ENCODE measurements around the gene TCP11L1.
A peak's percentile ranks its signal among the peaks of the same experiment; 100 is the strongest.
"Not testable (repeated sequence)": the region's sequence is repeated elsewhere in the genome, so short reads cannot be mapped to it uniquely, and the experiment has no call there.

TCP11L1 gene

DNA sequence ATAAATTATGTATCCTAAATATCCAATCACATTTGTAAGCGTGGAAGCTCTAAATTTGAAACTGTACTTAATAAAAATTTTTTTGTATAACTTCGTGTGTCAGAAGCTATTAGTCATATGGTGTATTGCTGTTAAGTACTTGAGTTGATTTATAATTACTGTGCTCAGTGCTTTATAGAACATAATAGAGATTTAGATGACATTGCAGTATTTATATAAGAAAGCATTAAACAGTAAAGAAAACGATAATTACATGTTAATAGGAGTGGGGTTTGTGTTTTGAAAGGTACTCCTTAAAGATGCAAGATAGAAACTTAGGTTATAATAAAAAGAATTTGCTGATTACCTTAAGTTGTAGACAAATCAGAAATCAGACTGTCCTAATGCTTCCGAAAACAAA, 5.9 kb upstream of the TCP11L1 start:
- no peak for DNase-seq

DNA sequence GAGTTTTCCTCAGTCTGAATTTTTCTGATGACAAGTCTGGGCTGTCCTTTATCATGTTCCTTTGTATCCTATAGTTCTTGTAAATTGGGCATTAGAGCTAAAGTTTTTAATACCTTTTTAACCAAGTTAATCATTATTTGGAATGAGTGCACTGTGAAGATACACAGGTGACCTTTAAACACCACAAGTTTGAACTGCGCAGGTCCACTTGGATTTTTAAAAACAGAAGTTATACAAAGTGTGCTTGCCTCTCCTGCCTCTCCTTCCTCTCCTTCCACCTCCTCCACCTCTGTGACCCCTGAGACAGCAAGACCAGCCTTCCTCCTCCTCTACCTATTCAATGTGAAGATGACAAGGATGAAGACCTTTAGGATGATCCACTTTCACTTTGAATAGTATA, 4.4 kb upstream of the TCP11L1 start:
- no peak for DNase-seq

DNA sequence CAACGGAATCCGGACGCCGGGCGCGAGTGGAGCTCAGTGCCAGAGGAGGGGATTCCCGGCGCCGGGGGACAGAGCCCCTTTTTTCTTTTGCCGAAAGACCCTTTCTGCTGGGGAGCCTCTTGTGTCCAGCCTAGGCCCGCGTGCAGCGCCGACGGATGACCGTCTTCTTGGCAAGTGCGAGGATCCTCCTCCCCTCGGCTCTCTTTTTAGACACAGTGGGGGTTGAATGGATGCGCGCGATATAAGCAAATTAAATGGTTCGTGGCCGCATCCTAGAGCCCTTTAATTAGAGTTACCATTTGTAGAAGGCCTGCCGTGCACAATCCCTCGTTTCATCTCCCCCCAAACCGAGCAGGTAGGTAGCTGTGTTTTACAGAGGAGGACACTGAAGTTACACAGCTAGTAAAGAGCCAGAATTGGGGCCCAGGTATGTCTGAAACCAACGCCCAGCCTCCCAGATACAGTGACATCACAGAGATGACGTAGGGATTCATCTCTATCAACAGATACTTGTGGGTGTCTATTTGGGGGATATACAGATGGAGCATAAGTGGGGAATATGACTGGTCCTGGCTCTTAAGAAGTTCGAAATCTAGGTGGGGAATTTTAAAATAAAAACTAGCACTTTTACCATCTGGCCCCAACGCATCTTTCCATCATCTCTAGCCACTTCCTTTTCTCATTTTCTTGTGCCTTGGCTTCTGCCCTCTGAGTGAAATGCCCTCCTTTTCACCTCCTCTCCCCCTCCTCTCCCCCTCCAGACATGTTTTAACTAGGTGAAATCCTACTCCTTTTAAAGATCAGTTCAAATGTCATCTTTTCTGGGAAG, 875 bp downstream of the TCP11L1 start:
- DNase-seq, result peak; percentile 49

DNA sequence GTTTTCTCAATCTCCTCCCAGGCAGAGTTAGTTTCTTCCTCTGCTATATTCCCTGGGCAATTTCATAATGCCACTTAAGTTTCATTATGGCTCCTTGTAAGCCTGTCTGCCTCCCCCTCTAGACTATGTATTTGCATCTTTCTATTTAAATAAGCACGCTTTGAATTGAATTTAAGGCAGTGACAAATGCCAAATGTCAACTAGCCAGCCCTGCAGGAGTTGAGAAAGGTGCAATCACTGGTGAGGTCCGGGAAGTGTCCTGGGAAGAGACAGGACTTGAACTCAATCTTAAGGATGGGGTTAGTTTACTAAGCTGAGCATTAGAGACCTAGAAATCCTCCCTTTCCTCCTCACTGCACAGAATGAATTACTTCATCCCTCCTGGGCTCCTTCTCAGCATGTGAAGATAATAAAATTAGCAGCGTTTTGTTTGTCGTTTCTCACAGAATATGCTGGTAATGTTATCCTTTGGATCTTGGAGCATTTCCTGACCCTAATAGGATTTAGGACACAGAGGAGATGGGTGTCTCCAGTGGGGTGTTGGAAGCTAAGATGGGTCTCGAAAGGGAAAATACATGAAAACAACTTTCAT, 1.6 kb downstream of the TCP11L1 start:
- DNase-seq, result no peak

DNA sequence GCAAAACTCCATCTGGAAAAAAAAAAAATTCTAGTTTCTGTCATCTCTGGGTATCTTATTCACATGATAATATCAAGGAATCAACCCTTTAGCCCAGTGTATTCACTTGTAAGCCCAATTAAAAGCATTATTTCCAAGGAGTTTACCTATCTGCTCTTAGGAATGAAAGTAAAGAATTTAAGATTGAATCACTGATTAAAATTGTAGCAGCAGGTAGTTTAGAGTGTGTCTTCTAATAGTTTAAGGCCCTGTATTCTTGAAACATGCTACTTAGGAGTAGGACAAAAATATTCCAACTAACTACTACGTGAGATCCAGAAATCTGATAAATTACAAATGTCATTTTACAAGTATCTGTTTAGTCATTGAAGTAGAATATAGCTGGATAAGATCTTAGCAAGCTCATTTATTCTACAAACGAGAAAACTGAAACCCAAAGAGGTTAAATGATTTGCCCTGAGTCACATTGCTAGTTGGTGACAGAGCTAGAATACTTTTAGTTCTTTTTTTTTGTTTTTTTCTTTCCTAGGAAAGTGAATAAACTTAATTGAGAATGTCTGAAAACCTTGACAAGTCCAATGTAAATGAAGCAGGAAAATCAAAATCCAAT, 4.0 kb downstream of the TCP11L1 start:
- DNase-seq, result no peak

DNA sequence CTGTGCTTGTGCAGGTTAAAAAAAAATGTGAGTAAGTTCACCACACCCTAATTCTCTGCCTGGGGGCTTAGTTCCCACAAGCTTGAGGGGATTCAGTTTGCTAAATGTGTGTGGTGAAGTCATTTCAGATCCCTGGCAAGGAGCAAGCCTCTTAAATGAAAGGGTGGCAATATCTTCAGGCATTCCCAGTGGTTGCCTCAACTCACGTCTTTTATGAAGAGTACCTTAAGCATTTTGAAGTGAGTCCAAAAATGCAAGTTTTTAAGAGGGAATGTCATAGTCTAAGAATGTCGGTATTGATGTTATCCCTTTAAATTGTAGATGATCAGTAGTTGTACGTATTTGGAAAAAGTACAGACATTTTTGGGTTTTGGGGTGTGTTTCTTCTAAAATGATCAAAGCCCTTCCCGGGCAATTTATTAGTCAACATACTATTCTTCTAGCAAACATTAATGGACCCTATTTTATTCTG, 4.9 kb downstream of the TCP11L1 start:
- no peak for DNase-seq

DNA sequence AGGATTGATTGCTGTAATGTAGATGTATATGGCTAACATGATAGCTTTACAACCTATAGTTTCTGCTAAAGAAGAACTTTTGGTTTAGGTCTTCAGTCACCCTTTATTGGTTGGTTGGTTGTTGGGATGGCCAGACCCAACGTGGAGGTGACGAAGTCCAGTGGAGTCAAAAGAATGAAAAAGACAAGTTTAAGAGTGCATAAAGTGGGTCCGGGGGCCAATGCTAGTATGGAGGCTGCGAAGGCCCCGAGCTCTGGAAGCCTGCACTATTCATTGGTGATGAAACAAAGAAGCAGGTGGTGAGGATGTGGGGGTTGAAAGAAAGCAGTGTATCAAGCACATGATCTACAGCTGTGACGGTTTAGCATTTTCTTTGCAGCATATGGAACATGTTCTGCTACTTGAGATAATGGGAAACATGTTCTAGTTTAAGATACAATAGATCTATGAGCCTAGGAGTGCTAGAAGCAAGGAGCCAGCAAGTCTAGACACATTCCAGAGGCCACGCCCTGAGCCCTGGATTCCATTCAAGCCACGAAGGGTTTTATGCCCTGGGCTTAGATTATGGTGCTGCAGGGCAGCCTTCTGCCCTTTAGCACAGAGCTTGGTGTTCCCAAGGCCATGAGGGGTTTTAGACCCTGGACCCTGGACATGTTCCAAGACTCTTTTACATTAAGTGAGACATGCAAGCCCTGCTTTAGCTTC, 6.3 kb downstream of the TCP11L1 start:
- no peak for DNase-seq

DNA sequence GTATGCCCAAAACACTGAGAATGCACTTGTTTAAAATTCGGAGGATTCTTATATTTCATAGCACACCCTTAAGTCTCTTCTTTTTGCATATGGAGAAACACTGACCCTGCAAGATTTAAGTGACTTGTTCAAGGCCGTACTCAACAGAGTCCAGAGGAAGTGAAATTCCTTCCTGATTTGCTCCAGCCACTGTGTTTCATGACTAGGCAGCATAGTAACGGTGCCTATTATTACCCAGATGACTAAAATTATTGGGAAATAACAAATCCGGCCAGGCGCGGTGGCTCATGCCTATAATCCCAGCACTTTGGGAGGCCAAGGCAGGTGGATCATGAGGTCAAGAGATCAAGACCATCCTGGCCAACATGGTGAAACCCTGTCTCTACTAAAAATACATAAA, 9.3 kb downstream of the TCP11L1 start:
- peak; percentile 93 for DNase-seq

DNA sequence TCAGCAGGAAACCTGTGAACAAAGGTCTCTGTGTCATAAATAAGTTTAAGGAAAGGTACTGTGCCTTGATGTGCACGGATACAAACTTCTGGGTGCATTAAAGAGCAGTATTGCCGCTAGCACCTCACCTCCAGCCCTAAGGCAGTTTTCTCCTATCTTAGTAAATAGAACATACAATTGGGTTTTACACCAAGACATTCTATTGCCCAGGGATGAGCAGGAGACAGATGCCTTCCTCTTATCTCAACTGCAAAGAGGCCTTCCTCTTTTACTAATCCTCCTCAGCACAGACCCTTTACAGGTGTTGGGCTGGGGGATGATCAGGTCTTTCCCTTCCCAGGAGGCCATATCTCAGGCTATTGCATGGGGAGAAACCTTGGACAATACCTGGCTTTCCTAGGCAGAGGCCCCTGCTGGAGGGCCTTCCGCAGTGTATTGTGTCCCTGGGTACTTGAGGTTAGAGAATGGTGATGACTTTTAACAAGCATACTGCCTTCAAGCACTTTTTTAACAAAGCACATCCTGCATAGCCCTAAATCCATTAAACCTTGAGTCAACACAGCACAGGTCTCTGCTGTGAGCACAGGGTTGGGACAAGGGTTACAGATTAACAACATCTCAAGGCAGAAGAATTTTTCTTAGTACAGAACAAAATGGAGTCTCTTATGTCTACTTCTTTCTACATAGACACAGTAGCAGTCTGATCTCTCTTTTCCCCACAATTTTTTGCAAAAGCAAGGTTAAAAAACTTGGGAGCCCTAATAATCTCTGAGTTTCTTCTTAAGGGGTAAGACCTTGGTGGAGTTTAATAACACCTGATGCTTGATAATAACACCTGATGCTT, 10.4 kb downstream of the TCP11L1 start:
- DNase-seq, result not testable (repeated sequence)

DNA sequence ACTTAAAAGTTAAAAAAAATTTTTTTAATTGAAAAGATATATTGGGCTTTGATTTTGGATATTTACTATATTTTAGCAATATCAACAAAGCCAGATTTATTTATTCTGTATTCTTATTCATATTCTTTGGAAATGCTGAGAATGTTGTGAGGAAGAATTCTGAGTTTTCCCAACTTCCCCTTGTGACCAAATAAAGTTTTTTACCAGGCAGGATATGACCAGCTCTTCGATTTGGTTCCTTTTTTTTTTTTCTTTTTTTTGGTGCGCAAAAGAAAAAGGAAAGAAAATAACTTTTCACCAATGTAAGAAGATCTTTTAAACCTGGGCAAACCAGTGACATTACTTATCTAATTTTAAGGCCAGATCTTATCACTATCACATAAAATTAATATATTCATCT, 12.9 kb downstream of the TCP11L1 start:
- DNase-seq, result no peak

DNA sequence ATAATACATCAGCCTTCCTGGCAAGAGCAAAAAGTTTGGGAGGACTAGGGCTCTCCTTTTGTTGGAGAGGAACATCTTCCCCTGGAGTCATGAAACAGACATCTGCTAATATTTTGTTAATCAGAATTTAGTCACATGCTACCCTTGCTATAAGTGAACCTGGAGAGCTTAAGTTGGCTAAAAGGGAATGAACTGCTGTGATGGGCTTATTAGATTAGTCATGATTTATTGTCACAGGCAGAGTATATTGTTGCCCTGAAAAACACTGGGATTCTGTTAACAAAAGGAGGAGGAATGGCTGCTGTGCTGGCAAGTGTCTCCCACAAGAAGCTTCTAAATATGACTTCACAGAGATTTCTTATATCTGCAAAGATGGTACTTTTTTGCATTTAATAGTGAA, 16.0 kb downstream of the TCP11L1 start:
- DNase-seq, result no peak

DNA sequence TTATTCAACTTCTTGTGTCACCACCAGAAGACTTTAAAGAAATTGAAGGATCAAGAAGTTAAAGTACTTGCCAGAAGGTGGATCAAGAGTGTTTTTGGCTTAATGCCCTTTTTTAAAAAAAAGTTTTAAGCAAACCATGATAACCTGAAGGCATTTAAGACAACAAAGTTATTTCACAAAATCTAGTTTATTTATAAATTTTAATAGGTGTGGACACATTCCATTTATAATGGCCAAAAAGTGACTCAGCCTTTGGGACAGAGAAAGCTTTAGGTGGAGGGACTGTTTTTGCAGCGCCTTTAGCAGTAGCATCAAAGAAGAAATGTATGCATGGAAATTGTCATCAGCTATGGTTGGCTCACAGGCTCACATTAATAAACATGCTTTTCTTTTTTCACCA, 17.9 kb downstream of the TCP11L1 start:
- DNase-seq, result no peak

DNA sequence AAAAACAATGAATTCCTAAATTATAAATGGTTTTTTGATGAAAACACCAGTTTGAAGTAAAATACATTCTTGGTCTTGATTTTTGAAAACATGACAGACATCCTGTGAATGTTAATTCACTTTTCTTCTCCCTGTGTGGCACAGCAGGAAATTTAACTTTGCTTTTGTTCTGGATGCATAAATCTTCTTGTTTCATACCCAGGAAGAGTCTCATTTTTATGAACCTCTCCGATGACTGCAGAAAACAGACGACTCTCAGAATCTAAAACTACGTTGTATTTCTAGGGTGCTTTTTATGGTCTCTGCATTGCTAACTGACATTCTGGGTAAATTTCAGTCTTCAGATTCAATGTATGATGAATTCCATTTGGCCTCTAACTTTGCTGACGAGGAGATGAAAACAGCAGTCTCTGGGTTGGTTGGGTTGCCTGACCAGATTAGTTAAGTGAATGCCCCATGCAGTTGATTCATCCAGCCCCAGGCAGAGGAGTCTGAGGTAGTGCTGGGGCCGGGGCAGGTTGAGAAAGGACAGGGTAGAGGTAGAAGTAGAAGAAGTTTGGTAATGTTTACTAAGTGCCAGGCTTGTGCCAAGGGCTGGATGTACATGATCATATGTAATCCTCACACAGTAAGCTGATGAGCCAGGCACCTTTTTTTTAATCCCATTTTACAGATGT, 20.1 kb downstream of the TCP11L1 start:
- no peak for DNase-seq

DNA sequence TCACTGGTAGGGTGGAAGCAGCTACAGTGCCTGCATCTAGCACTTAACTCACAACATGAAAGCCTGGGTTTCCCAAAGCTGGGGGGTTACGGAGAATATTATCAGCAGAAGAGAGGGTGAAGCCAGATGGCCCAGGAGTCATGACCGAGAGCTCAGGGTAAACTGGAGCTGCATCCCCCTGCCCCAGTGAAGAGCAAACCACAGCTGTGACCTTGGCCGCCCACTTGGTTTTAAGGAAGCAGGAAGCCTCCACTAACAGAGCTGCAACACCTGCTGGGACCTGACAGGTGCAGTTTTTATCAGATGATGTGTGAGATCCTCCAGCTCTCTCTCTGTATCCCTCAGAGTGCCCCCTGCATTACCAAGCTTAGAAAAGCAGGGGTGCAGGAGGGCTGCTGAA, 20.9 kb downstream of the TCP11L1 start:
- DNase-seq, result no peak

DNA sequence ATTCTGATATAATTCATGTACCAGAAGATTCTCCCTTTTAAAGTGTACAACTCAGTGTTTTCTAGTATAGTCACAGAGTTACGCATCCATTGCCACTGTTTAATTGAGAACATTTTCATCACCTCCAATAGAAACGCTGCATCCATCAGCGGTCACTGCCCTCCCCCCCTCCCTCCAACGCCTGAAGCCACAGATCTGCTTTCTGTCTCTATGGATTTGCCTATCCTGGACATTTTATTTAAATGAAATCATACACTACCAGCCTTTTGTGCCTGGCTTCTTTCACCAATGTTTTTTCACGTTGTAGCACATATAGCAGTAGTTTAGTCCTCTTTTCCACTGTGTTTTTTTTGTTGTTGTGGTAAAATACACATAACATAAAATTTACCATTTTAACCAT, 22.8 kb downstream of the TCP11L1 start:
- no peak for DNase-seq

DNA sequence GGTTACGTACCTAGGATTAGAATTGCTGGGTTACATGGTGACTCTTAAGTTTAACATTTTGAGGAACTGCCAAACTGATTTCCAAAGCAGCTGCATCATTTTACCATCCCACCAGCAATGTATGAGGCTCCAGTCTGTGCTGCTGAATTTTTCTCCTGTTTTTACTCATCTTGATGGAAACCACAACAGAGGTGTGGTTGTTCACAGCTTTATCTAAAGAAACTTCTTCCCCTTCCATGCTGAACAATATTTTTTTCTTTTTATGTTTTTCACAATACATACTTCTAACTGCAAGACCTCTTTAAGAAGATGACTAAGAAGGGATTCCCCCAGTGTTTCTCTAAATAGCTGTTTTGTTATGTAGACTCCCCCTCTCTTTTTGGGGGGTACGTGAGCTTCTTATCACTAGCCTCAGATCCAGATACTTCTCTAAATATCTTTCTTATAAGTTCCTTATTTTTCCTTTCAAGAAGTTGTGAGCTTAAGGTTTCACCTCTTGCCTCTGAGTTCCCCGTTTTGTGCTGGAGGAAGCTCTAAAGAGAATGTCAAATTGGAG, 24.0 kb downstream of the TCP11L1 start:
- peak; percentile 76 for DNase-seq

DNA sequence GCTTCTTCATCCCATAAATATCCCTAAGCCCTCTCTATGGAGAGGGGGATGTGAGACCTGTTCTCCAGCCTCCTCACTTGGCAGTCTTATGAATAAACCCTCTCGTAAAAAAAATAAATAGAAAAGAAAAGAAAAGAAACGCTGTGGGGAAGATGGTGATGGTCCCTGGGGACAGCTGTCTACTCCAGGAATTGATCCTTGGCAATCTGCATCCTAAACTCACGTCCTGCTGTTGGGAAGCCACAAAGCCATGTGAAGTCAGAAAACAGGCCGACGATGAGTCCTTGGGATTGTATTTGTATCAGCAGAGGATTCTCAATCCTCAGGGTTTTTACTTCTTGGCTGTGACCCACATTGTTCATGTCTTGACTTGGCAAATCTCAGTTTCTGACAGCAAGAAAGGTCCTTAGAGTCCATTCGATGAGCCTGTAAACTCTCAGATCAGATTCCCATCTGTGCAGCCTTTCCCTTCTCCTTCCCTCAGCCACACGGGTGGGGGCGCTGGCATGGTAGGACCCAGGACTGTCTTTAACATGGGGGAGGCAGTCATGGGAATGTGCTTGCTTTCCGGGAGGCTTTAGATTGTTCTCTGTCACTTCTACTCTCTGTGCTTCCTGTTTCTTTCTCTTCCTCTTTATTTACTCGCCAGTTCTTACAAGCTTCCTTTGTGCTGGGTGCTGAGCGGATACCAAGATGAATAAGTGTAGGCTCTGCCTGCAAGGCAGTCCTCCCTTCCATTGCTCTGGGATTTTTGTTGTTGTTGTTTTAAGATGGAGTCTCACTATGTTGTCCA, 24.9 kb downstream of the TCP11L1 start:
- DNase-seq, result peak; percentile 73

DNA sequence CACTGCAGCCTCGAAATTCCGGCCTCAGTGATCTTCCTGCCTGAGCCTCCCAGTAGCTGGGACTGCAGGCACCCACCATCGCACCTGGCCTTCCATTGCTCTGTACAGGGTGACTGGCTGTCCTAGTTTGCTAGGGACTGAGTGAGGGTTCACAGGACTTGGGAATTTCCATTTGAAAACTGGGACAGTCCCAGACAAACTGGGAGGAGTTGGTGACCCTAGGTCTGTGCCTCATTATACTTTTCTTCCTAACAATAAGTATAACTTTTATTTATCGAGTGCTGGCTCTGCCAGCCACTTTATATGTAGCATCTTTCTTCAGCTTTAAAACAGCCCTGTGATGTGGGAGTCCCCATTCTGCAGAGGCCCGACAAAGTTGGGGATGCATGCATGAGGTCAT, 25.5 kb downstream of the TCP11L1 start:
- DNase-seq, result no peak

DNA sequence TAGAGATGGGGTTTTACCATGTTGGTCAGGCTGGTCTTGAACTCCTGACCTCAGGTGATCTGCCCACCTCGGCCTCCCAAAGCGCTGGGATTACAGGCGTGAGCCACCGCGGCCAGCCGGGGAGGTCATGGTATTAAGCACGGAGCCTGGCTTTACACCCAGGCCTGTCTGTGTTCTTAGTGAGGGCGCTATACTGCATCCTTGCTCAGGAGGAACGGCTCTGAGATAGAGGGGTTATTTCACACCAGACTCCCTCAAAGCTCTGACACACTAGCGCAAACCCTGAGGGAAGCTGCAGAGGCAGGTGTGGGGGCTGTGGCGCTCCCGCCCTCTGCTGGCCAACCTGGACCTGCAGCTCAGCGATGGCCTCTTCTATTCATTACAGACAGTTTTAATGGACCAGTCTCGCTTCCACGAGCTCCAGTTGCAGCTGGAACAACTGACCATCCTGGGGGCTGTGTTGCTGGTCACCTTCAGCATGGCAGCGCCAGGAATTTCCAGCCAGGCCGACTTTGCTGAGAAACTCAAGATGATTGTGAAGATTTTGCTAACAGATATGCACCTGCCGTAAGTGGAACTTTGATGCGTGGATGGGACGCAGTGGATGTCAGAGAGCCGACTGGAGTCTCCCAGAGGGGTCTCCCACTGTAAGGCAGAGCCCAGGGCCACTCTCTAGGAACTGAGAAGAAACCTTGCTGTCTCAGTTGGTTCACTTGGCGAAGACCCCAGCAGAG, 26.2 kb downstream of the TCP11L1 start:
- peak; percentile 63 for DNase-seq

DNA sequence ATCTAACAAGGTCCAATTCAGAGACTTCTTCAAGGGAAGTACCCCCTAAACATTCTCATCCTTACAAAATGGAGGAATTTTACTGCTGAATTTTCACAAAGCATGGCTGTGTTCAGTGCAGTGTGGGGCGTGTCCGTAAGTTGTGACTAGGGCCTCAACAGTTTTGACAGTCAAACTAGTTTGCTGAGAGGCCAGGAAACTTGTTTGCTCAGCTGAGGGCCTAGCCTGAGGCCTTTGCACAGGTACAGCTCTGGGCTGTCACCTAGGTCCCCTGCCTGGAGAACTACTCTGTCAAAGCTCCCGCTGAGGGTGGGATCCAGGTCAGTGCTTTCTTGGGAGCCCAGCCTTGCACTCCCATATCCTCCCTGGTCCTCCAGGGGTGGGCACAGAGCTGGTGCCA, 27.9 kb downstream of the TCP11L1 start:
- no peak for DNase-seq

Measured in MV-4-11 (cell line).